DOHH2 (cell line): ENCODE data around the gene IRX4.

Experiments used
- EZH2phosphoT487 ChIP-seq: fragments of 200-600 bp; sonication (generic); IDR thresholded peaks from 2 replicates; pipeline ENCODE4 v1.6.1; 2017; ENCODE audit warnings: borderline replicate concordance, mild to moderate bottlenecking, antibody characterized with exemption, low read length, moderate library complexity, mixed read lengths
- TF ChIP-seq, protein P1 (sequence below): fragments of 200-600 bp; sonication (generic); IDR thresholded peaks from one replicate; pipeline ENCODE4 v1.5.1; 2014; ENCODE audit warnings: antibody characterized with exemption, mild to moderate bottlenecking, low read depth, low read length; ENCODE audit not compliant: poor library complexity, severe bottlenecking

DNA sequence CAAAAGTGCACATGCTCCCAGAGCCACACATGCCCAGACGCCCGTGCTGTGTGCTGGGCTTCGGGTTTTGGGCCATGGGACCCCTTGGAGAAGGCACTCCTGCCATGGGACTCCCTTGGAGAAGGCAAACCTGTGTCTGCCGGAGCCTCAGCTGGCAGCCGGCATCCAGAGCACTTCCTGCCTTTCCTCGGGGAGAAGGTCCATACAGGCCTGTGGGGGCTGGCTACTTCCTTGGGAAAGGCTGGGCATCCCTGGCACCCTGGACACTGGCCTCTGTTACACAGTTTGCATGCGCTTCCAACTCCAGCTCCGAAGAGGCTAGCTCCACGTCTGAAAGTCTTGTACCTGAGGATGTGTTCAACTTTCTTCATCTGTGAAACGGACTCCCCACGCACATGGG lies 14.7 kb upstream of the IRX4 start:
- TF ChIP-seq, protein P1, sequence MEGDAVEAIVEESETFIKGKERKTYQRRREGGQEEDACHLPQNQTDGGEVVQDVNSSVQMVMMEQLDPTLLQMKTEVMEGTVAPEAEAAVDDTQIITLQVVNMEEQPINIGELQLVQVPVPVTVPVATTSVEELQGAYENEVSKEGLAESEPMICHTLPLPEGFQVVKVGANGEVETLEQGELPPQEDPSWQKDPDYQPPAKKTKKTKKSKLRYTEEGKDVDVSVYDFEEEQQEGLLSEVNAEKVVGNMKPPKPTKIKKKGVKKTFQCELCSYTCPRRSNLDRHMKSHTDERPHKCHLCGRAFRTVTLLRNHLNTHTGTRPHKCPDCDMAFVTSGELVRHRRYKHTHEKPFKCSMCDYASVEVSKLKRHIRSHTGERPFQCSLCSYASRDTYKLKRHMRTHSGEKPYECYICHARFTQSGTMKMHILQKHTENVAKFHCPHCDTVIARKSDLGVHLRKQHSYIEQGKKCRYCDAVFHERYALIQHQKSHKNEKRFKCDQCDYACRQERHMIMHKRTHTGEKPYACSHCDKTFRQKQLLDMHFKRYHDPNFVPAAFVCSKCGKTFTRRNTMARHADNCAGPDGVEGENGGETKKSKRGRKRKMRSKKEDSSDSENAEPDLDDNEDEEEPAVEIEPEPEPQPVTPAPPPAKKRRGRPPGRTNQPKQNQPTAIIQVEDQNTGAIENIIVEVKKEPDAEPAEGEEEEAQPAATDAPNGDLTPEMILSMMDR: no peak
- no peak for TF ChIP-seq EZH2phosphoT487
